B cell (primary cell): ENCODE measurements around the gene APLP2. TPM values are rescaled to one million over a fixed set of nuclear protein-coding genes. Genes with fewer than 3 reads are reported as not detected.

Experiments used
- ATAC-seq: fragments of 200-7000 bp; cut with Tn5 transposase; one replicate; pipeline ENCODE4 v1.10.0; 2021; ENCODE audit warnings: low read depth, mild to moderate bottlenecking, moderate number of reproducible peaks, moderate library complexity
- CTCF ChIA-PET: fragments of 350-600 bp; sonication (Branson Sonifier 250); formaldehyde crosslinking; loops from one replicate; lab custom pipeline; 2021; ENCODE audit warnings: antibody characterized with exemption, inconsistent platforms; lab: Charles Lee
- POLR2A ChIA-PET: fragments of 350-600 bp; sonication (Branson Sonifier 250); formaldehyde crosslinking; loops from one replicate; lab custom pipeline; 2021; ENCODE audit warnings: antibody characterized with exemption; lab: Charles Lee
- DNase-seq: peaks from one replicate; pipeline ENCODE4 v3.0.0; 2013
- H2AFZ ChIP-seq: 2 replicates; pipeline ENCODE4 v1.6.1; 2012; ENCODE audit warnings: mild to moderate bottlenecking, low read depth, low read length; ENCODE audit not compliant: insufficient read depth, poor library complexity, severe bottlenecking
- H3K27ac ChIP-seq, 2 donors: 1 replicate in 1 of 2; 2 replicates in 1 of 2; pipeline ENCODE4 v1.5.1; 2012 to 2013; ENCODE audit warnings: low read length in 2 of 2, mild to moderate bottlenecking in 2 of 2, moderate library complexity in 1 of 2
- H3K27me3 ChIP-seq, 4 experiments: fragments of 200-600 bp in 1 of 4; sonication (generic) in 1 of 4; replicated peaks in 1 of 4; 1 replicate in 2 of 4; 2 replicates in 2 of 4; pipeline versions ENCODE4 v1.6.1 to v1.7.0; 2013 to 2016; ENCODE audit warnings: low read length in 3 of 4, mild to moderate bottlenecking in 2 of 4, mixed read lengths in 1 of 4, moderate library complexity in 1 of 4; ENCODE audit not compliant: insufficient read depth in 4 of 4, control insufficient read depth in 3 of 4; ENCODE audit errors: control extremely low read depth in 1 of 4
- H3K36me3 ChIP-seq, 2 experiments: replicated peaks in 1 of 2; 1 replicate in 1 of 2; 2 replicates in 1 of 2; pipeline versions ENCODE4 v1.6.1 to v1.7.1; 2013; ENCODE audit warnings: low read length in 1 of 2; ENCODE audit not compliant: insufficient read depth in 2 of 2, control insufficient read depth in 1 of 2; ENCODE audit errors: control extremely low read depth in 1 of 2, extremely low read depth in 1 of 2
- H3K4me1 ChIP-seq, 2 donors: fragments of 200-600 bp in 1 of 2; sonication (generic) in 1 of 2; 1 replicate in 1 of 2; 2 replicates in 1 of 2; pipeline versions ENCODE4 v1.5.1 to v1.6.1; 2013 to 2017; ENCODE audit warnings: low read length in 2 of 2; ENCODE audit not compliant: control insufficient read depth in 2 of 2, insufficient read depth in 2 of 2
- H3K4me2 ChIP-seq: replicated peaks from 2 replicates; pipeline ENCODE3; 2012; ENCODE audit warnings: mild to moderate bottlenecking, low read depth, low read length; ENCODE audit not compliant: poor library complexity, severe bottlenecking
- H3K4me3 ChIP-seq, 5 experiments: fragments of 200-600 bp in 1 of 5; sonication (generic) in 1 of 5; 1 replicate in 3 of 5; 2 replicates in 2 of 5; pipeline versions ENCODE4 v1.5.1 to v1.7.0; 2011 to 2016; ENCODE audit warnings: low read length in 4 of 5, mild to moderate bottlenecking in 4 of 5, low read depth in 2 of 5, control low read depth in 1 of 5, moderate library complexity in 1 of 5; ENCODE audit not compliant: insufficient read depth in 1 of 5; ENCODE audit errors: control extremely low read depth in 1 of 5, extremely low read depth in 1 of 5
- H3K79me2 ChIP-seq: fragments of 200-600 bp; sonication (generic); one replicate; pipeline ENCODE4 v1.6.0; 2016; ENCODE audit warnings: low read length; ENCODE audit not compliant: control insufficient read depth, insufficient read depth
- H3K9ac ChIP-seq: fragments of 200-600 bp; sonication (generic); 2 replicates; pipeline ENCODE4 v1.6.1; 2017; ENCODE audit warnings: mild to moderate bottlenecking, low read length, moderate library complexity
- H3K9me3 ChIP-seq, 3 donors: one replicate each; pipeline versions ENCODE4 v1.6.1 to v1.7.1; 2013; ENCODE audit warnings: low read length in 2 of 3; ENCODE audit not compliant: control insufficient read depth in 2 of 3, insufficient read depth in 1 of 3; ENCODE audit errors: control extremely low read depth in 1 of 3
- H4K20me1 ChIP-seq: 2 replicates; pipeline ENCODE4 v1.6.0; 2012; ENCODE audit warnings: mild to moderate bottlenecking, low read length; ENCODE audit not compliant: insufficient read depth, control insufficient read depth, poor library complexity, severe bottlenecking
- H3K27ac Mint-ChIP-seq: one replicate; pipeline ENCODE4 v1.8.0; 2021; ENCODE audit warnings: mixed read lengths
- H3K27me3 Mint-ChIP-seq: one replicate; pipeline ENCODE4 v1.8.0; 2021; ENCODE audit warnings: mixed read lengths
- H3K4me1 Mint-ChIP-seq: one replicate; pipeline ENCODE4 v1.8.0; 2021; ENCODE audit warnings: mixed read lengths
- H3K4me3 Mint-ChIP-seq: one replicate; pipeline ENCODE4 v1.8.0; 2021; ENCODE audit warnings: mixed read lengths
- H3K9me3 Mint-ChIP-seq: one replicate; pipeline ENCODE4 v1.8.0; 2022; ENCODE audit warnings: mixed read lengths; ENCODE audit not compliant: insufficient read depth
- CTCF ChIP-seq: fragments of 200-600 bp; IDR thresholded peaks from one replicate; pipeline ENCODE4 v1.8.0; 2022; ENCODE audit warnings: antibody characterized with exemption, mild to moderate bottlenecking
- EZH2 ChIP-seq: IDR thresholded peaks from 2 replicates; pipeline ENCODE4 v1.6.1; 2012; ENCODE audit warnings: borderline replicate concordance, low read depth, mild to moderate bottlenecking, moderate library complexity, low read length; ENCODE audit not compliant: insufficient read depth, poor library complexity, severe bottlenecking
- WGBS: methylation state at CpG from one replicate; pipeline ENCODE4 v1.1.5; 2013; ENCODE audit warnings: missing lambda C conversion rate; ENCODE audit not compliant: insufficient coverage; 5-methylcytosine and 5-hydroxymethylcytosine counted together
- intact Hi-C: fragments of 100-400 bp; cut with micrococcal nuclease; formaldehyde crosslinking; loops from one replicate; pipeline ENCODE4 v1.10.0; 2022
- polyA plus RNA-seq: library from polyadenylated mRNA; depleted of rRNA; stranded (reverse); fragments of >200 nt; gene quantifications from 2 replicates; pipeline ENCODE4 v1.2.3, GENCODE V29; 2012
- total RNA-seq, 2 donors: library from RNA; stranded (reverse); fragments of 120-200 nt in 1 of 2; gene quantifications; 1 replicate in 1 of 2; 2 replicates in 1 of 2; pipeline versions ENCODE4 v1.2.3 to v1.2.4, GENCODE V29; 2013 to 2022

The APLP2 gene
- total and polyA plus RNA-seq, 2 donors (not counting 1 experiment from before 2014, with no cell fraction given): 84.2 to 102 TPM

- CTCF ChIA-PET: no interaction called here
Measured at GRCh38 chr11:130034236-130034635, 35.5 kb upstream of the APLP2 start.

DNA sequence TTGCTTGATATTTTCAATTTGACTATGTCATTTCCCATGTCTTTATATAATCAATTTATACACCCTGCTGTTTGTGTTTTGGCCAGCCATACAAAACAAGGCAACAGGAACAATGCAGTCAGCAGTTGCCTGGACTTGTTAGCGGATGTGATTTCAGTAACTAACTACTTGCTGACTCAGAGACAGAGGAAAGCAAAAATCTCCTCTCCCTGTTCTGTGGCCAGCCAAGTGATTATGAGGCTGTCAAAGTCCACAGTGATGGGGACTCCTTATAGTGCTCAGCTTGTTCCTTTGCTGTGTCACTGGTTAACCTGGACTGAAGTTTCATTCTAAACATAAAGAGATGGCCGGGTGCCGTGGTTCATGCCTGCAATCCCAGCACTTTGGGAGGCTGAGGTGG is 32.6 kb upstream of the APLP2 start:
- Mint-ChIP-seq H3K27me3 (peaks cover 29% of the 10 kb centered on the region), H3K9me3 (no peaks in the 10 kb centered on the region), H3K27ac (no peak overlapping the region), H3K4me1 (no peaks in the 10 kb centered on the region), H3K4me3 (no peak overlapping the region)
- H3K4me3 ChIP-seq: no peak overlapping the region
- H2AFZ ChIP-seq: no peak overlapping the region
- no peak for TF ChIP-seq EZH2
- no peak for TF ChIP-seq CTCF
- 100% methylated on average over 2 of the region's 3 CpGs for WGBS
- H3K4me1 ChIP-seq: no peaks in the 10 kb centered on the region
- ATAC-seq (no peak), DNase-seq (no peak)
- no peaks in the 10 kb centered on the region for H3K36me3 ChIP-seq
- ChIA-PET POLR2A (no interaction called here), CTCF (no interaction called here)
- H3K4me2 ChIP-seq: no peak overlapping the region
- intact Hi-C loops: no loop called here
- H3K27ac ChIP-seq: no peak overlapping the region
- no peaks in the 10 kb centered on the region for H3K79me2 ChIP-seq
- no peaks in the 10 kb centered on the region for H4K20me1 ChIP-seq
- no peak overlapping the region for H3K9ac ChIP-seq
- H3K9me3 ChIP-seq: no peaks in the 10 kb centered on the region
- peaks cover 0 to 8% (median 3%) of the 10 kb centered on the region in 4 experiments for H3K27me3 ChIP-seq

More at GRCh38 chr11:130034236-130034635, 35.5 kb upstream of the APLP2 start:
- no peaks in the 10 kb centered on the region for H3K79me2 ChIP-seq
- H3K9me3 ChIP-seq: no peaks in the 10 kb centered on the region
- H3K9ac ChIP-seq: no peak overlapping the region
- H3K4me1 Mint-ChIP-seq: no peaks in the 10 kb centered on the region
- H3K27me3 Mint-ChIP-seq: peaks cover 35% of the 10 kb centered on the region
- H3K27ac Mint-ChIP-seq: no peak overlapping the region
- H3K36me3 ChIP-seq: no peaks in the 10 kb centered on the region
- no peak overlapping the region for H3K4me2 ChIP-seq
- ATAC-seq: no peak
- no peaks in the 10 kb centered on the region for H3K4me1 ChIP-seq
- H4K20me1 ChIP-seq: no peaks in the 10 kb centered on the region
- no peak overlapping the region for H3K27ac ChIP-seq
- peaks cover 0 to 15% (median 8%) of the 10 kb centered on the region in 4 experiments for H3K27me3 ChIP-seq
- no peak overlapping the region for H3K4me3 ChIP-seq
- TF ChIP-seq EZH2 (no peak), CTCF (no peak)
- H3K9me3 Mint-ChIP-seq: no peaks in the 10 kb centered on the region
- no peak overlapping the region for H3K4me3 Mint-ChIP-seq
- POLR2A ChIA-PET: interaction anchor here (0.5 kb wide), 1 partner anchor 23 kb away, joined by 4 read pairs; no protein-coding TSS in a partner anchor
- DNase-seq: no peak
- no peak overlapping the region for H2AFZ ChIP-seq
- intact Hi-C loops: no loop called here
